SK-N-SH treated with all-trans-retinoic acid at 6 μM for 48 hours (cell line): ENCODE measurements around the gene PIK3R5.

Experiments used
- ATAC-seq: fragments of 200-7000 bp; cut with Tn5 transposase; 3 replicates; pipeline ENCODE4 v1.9.1; 2020; ENCODE audit warnings: mild to moderate bottlenecking, moderate library complexity
- BACH2 ChIP-seq: fragments of 250-450 bp; sonication (Bioruptor Pico); IDR thresholded peaks from 2 replicates; pipeline ENCODE4 v1.9.0; 2021; ENCODE audit warnings: mild to moderate bottlenecking, borderline replicate concordance
- CSDC2 ChIP-seq: fragments of 250-450 bp; sonication (Bioruptor Pico); IDR thresholded peaks from 2 replicates; pipeline ENCODE4 v1.5.0; 2020; ENCODE audit warnings: mild to moderate bottlenecking, moderate library complexity
- ESRRG ChIP-seq: fragments of 250-450 bp; sonication (Bioruptor Pico); IDR thresholded peaks from 2 replicates; pipeline ENCODE4 v1.6.1; 2021; ENCODE audit warnings: mild to moderate bottlenecking
- GLIS3 ChIP-seq: fragments of 250-450 bp; sonication (Bioruptor Pico); IDR thresholded peaks from 2 replicates; pipeline ENCODE4 v1.5.0; 2020; ENCODE audit warnings: mild to moderate bottlenecking, moderate library complexity
- ISL1 ChIP-seq: fragments of 250-450 bp; sonication (Bioruptor Pico); IDR thresholded peaks from 2 replicates; pipeline ENCODE4 v2.1.2; 2022; ENCODE audit warnings: mild to moderate bottlenecking, moderate library complexity
- OSR1 ChIP-seq: fragments of 250-450 bp; sonication (Bioruptor Pico); IDR thresholded peaks from 2 replicates; pipeline ENCODE4 v1.8.0; 2022; ENCODE audit warnings: moderate library complexity, mild to moderate bottlenecking, inconsistent platforms
- PPARA ChIP-seq: fragments of 250-450 bp; sonication (Bioruptor Pico); IDR thresholded peaks from 2 replicates; pipeline ENCODE4 v1.5.0; 2020; ENCODE audit warnings: mild to moderate bottlenecking, borderline replicate concordance
- RARB ChIP-seq: fragments of 250-450 bp; sonication (Bioruptor Pico); IDR thresholded peaks from 2 replicates; pipeline ENCODE4 v1.8.0; 2021; ENCODE audit warnings: mild to moderate bottlenecking, moderate library complexity
- SNAI2 ChIP-seq: fragments of 250-450 bp; sonication (Bioruptor Pico); IDR thresholded peaks from 2 replicates; pipeline ENCODE4 v1.5.0; 2020; ENCODE audit warnings: mild to moderate bottlenecking, moderate library complexity
- TCF4 ChIP-seq: fragments of 250-450 bp; sonication (Bioruptor Pico); IDR thresholded peaks from 2 replicates; pipeline ENCODE4 v1.8.0; 2021; ENCODE audit warnings: mild to moderate bottlenecking, moderate library complexity, borderline replicate concordance
- TOX ChIP-seq: fragments of 250-450 bp; sonication (Bioruptor Pico); IDR thresholded peaks from 2 replicates; pipeline ENCODE4 v1.8.0; 2021; ENCODE audit warnings: mild to moderate bottlenecking, moderate library complexity, borderline replicate concordance
- ZFP3 ChIP-seq: fragments of 250-450 bp; sonication (Bioruptor Pico); IDR thresholded peaks from 2 replicates; pipeline ENCODE4 v1.5.0; 2020; ENCODE audit warnings: mild to moderate bottlenecking, moderate library complexity
- ZFP30 ChIP-seq: fragments of 450-650 bp; formaldehyde crosslinking; IDR thresholded peaks from 2 replicates; pipeline ENCODE4 v1.5.0; 2022; ENCODE audit warnings: mild to moderate bottlenecking, moderate library complexity
- ZNF70 ChIP-seq: fragments of 450-650 bp; formaldehyde crosslinking; IDR thresholded peaks from 2 replicates; pipeline ENCODE4 v1.5.0; 2020; ENCODE audit warnings: mild to moderate bottlenecking, moderate library complexity
- ZNF8 ChIP-seq: fragments of 450-650 bp; formaldehyde crosslinking; IDR thresholded peaks from 2 replicates; pipeline ENCODE4 v1.5.0; 2020; ENCODE audit warnings: mild to moderate bottlenecking, moderate library complexity
- TF ChIP-seq, protein P1 (sequence below): fragments of 250-450 bp; sonication (Bioruptor Pico); IDR thresholded peaks from 2 replicates; pipeline ENCODE4 v1.5.0; 2020; ENCODE audit warnings: mild to moderate bottlenecking, moderate library complexity
- TF ChIP-seq, protein P2 (sequence below): fragments of 250-450 bp; sonication (Bioruptor Pico); IDR thresholded peaks from 2 replicates; pipeline ENCODE4 v1.5.1; 2020; ENCODE audit warnings: low read depth, mild to moderate bottlenecking, moderate library complexity
- TF ChIP-seq, protein P3 (sequence below): fragments of 250-450 bp; sonication (Bioruptor Pico); IDR thresholded peaks from 2 replicates; pipeline ENCODE4 v1.8.0; 2021; ENCODE audit warnings: low read depth, mild to moderate bottlenecking, moderate library complexity, borderline replicate concordance
- TF ChIP-seq, protein P4 (sequence below): fragments of 250-450 bp; sonication (Bioruptor Pico); IDR thresholded peaks from 2 replicates; pipeline ENCODE4 v1.8.0; 2020; ENCODE audit warnings: mild to moderate bottlenecking, moderate library complexity, borderline replicate concordance

The PIK3R5 gene

DNA sequence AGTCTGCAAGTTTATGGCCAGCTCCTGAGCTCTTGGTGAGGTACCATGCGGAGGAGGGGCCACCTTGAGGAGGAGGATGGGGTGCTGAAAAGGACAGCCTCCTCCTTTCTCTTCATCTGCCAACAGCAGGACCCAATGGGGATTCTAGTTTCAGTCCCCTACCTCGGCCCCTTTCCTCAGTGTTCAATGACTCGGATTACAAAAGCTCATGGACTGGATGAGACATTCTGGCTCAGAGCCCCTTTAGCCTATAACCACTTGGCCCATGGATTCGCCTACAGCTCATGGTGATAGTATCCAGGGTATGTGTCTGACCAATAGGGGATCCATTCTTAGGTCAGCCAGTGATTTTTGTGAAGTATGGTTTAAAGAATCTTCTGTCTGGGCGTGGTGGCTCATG is 89.5 kb downstream of the PIK3R5 start:
- TF ChIP-seq, protein P1, sequence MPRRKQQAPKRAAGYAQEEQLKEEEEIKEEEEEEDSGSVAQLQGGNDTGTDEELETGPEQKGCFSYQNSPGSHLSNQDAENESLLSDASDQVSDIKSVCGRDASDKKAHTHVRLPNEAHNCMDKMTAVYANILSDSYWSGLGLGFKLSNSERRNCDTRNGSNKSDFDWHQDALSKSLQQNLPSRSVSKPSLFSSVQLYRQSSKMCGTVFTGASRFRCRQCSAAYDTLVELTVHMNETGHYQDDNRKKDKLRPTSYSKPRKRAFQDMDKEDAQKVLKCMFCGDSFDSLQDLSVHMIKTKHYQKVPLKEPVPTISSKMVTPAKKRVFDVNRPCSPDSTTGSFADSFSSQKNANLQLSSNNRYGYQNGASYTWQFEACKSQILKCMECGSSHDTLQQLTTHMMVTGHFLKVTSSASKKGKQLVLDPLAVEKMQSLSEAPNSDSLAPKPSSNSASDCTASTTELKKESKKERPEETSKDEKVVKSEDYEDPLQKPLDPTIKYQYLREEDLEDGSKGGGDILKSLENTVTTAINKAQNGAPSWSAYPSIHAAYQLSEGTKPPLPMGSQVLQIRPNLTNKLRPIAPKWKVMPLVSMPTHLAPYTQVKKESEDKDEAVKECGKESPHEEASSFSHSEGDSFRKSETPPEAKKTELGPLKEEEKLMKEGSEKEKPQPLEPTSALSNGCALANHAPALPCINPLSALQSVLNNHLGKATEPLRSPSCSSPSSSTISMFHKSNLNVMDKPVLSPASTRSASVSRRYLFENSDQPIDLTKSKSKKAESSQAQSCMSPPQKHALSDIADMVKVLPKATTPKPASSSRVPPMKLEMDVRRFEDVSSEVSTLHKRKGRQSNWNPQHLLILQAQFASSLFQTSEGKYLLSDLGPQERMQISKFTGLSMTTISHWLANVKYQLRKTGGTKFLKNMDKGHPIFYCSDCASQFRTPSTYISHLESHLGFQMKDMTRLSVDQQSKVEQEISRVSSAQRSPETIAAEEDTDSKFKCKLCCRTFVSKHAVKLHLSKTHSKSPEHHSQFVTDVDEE (CRISPR knock-in tag): no peak
- no peak for TF ChIP-seq RARB (CRISPR knock-in tag)
- TF ChIP-seq GLIS3: no peak
- TF ChIP-seq, protein P2, sequence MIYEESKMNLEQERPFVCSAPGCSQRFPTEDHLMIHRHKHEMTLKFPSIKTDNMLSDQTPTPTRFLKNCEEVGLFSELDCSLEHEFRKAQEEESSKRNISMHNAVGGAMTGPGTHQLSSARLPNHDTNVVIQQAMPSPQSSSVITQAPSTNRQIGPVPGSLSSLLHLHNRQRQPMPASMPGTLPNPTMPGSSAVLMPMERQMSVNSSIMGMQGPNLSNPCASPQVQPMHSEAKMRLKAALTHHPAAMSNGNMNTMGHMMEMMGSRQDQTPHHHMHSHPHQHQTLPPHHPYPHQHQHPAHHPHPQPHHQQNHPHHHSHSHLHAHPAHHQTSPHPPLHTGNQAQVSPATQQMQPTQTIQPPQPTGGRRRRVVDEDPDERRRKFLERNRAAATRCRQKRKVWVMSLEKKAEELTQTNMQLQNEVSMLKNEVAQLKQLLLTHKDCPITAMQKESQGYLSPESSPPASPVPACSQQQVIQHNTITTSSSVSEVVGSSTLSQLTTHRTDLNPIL (CRISPR knock-in tag): no peak
- no peak for ATAC-seq

DNA sequence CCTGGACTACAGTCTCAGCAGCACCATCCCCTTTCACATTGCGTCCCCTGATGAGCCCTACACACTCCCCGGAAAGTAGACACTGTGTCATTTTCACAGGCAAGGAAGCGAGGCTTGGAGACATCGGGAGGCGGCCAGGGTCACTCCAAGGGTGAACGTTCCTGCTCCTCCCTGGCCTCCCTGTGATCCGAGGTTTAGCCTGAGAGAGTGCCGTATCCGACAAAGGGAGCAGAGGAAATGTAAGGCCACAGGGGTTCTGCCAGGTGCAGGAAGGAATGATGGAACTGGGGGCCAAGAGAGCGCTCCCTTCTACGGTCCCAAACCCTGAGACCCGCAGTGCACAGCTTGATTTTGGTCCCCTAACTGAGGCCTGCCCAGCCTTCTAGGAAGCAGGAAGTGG is 90.1 kb downstream of the PIK3R5 start:
- TF ChIP-seq, protein P3, sequence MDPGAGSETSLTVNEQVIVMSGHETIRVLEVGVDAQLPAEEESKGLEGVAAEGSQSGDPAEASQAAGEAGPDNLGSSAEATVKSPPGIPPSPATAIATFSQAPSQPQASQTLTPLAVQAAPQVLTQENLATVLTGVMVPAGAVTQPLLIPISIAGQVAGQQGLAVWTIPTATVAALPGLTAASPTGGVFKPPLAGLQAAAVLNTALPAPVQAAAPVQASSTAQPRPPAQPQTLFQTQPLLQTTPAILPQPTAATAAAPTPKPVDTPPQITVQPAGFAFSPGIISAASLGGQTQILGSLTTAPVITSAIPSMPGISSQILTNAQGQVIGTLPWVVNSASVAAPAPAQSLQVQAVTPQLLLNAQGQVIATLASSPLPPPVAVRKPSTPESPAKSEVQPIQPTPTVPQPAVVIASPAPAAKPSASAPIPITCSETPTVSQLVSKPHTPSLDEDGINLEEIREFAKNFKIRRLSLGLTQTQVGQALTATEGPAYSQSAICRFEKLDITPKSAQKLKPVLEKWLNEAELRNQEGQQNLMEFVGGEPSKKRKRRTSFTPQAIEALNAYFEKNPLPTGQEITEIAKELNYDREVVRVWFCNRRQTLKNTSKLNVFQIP (CRISPR knock-in tag): no peak
- TF ChIP-seq ISL1 (CRISPR knock-in tag): no peak
- no peak for TF ChIP-seq ESRRG (CRISPR knock-in tag)
- no peak for TF ChIP-seq ZFP30
- no peak for TF ChIP-seq TOX (CRISPR knock-in tag)
- ATAC-seq: no peak

DNA sequence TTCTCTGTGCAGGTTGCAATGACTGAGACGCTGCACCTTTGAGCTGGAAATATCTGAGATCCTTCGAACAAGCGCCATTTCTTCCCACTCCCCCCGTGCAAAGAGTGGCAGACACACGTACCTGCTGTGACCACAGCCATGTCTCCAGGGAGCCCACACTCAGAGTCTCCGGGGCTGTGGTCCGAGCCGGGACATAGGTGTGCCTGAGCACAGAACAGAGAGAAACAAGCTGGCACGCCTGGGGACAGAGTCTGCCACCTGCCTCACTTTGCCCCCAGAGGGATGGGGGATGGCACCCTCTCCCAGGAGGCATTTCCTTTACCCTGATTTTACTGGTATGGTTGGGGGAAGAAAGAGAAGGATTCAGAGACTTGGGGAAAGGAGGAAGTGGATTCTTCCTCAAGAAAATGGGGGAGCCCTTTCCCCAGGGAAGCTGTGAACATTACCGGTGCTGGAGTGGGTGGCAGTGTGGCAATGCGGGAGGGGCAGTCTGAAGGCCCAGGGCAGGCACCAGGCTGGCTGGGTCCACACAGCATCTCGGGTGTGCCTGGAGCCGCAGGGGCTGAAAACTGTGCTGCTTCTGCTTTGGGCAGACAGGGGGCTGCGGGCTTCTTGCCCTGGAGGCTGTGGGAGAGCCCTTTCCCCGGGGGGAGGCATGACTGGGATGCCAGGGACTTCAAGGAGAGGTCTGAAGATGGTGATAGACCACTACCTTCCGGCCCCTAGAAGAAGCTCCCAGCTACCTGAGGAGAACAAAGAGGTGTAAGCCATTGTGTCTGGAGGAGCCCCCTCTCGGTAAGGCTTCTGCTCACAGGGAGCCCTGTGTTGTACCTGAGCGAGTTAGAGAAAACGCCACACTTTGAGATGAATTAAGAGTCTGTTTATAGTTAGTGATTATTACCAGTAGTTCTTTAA is 91.4 kb downstream of the PIK3R5 start:
- no peak for TF ChIP-seq ZFP30
- no peak for TF ChIP-seq PPARA (CRISPR knock-in tag)
- TF ChIP-seq GLIS3: no peak
- no peak for TF ChIP-seq BACH2 (CRISPR knock-in tag)
- TF ChIP-seq, protein P1 (CRISPR knock-in tag): no peak
- no peak for TF ChIP-seq OSR1
- no peak for TF ChIP-seq TCF4 (CRISPR knock-in tag)
- ATAC-seq: no peak

DNA sequence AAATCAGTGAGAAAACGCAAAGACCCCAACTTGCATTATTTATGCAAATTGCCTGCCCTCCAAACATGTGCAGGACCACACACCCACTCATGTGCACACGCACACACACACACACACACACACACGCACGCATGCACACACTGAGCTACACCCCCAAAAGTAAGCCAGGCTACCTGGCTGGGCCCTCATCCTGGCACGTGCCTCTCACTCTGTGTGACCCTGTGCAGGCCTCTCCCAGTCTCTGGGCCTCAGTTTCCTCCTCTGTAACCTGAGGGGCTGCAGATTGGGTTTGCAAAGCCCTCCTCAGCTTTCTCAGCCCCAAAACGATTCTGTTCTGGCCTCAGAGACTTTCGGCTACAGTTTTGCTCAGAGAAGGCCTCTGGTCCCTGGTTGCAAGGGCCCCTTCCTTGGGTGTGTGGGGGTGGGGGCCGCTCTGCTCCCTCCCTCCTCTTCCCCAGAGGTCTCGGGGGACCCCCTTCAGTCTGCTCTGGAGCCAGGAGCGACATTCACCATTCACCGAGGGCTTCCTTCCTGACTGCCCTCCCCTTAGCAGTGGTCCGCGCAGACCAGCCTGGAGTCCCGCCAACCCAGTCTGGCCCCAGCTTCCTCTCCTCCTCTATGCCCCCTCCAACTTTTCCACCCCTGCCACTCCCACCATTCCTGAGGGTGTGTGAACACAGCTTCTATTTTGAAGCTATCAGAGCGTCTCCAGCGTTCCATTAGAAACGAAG is 92.6 kb downstream of the PIK3R5 start:
- ATAC-seq: no peak
- TF ChIP-seq, protein P4, sequence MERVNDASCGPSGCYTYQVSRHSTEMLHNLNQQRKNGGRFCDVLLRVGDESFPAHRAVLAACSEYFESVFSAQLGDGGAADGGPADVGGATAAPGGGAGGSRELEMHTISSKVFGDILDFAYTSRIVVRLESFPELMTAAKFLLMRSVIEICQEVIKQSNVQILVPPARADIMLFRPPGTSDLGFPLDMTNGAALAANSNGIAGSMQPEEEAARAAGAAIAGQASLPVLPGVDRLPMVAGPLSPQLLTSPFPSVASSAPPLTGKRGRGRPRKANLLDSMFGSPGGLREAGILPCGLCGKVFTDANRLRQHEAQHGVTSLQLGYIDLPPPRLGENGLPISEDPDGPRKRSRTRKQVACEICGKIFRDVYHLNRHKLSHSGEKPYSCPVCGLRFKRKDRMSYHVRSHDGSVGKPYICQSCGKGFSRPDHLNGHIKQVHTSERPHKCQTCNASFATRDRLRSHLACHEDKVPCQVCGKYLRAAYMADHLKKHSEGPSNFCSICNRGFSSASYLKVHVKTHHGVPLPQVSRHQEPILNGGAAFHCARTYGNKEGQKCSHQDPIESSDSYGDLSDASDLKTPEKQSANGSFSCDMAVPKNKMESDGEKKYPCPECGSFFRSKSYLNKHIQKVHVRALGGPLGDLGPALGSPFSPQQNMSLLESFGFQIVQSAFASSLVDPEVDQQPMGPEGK (CRISPR knock-in tag): no peak
- no peak for TF ChIP-seq CSDC2
- TF ChIP-seq SNAI2: no peak
- no peak for TF ChIP-seq OSR1
- TF ChIP-seq ZFP3 (CRISPR knock-in tag): no peak
- TF ChIP-seq ZNF8: no peak
- TF ChIP-seq GLIS3: no peak
- TF ChIP-seq TCF4 (CRISPR knock-in tag): no peak
- TF ChIP-seq ZNF70 (CRISPR knock-in tag): no peak
